PC-3 (cell line): ENCODE data around the gene ZNF101. TPM values are rescaled to one million over a fixed set of nuclear protein-coding genes. Genes with fewer than 3 reads are reported as not detected.
"Not testable (repeated sequence)": the region's sequence is repeated elsewhere in the genome, so short reads cannot be mapped to it uniquely, and the experiment has no call there.

Experiments used
- ATAC-seq: fragments of 200-7000 bp; cut with Tn5 transposase; 2 replicates; pipeline ENCODE4 v1.9.1; 2020; ENCODE audit warnings: mild to moderate bottlenecking, moderate library complexity
- BruUV-seq: library from RNA; stranded (reverse); fragments of 400-500 nt; replicated peaks from 2 replicates; lab custom pipeline; 2021; lab: Mats Ljungman, UMichigan
- CTCF ChIA-PET: fragments of 300-600 bp; sonication (Branson Sonifier 250); formaldehyde crosslinking; loops from one replicate; lab custom pipeline; 2022; ENCODE audit warnings: antibody characterized with exemption; lab: Charles Lee
- POLR2A ChIA-PET: fragments of 300-600 bp; sonication (Branson Sonifier 250); formaldehyde crosslinking; loops from one replicate; lab custom pipeline; 2022; ENCODE audit warnings: antibody characterized with exemption; ENCODE audit not compliant: unreplicated experiment; lab: Charles Lee
- DNase-seq: peaks from one replicate; pipeline ENCODE4 v3.0.0-alpha.2; 2015
- H2AFZ ChIP-seq: fragments of 300-600 bp; sonication (generic); 2 replicates; pipeline ENCODE4 v1.6.0; 2016; ENCODE audit warnings: antibody characterized with exemption, low read length
- H3F3A ChIP-seq: fragments of 300-600 bp; sonication (generic); one replicate; pipeline ENCODE4 v1.6.0; 2017; ENCODE audit warnings: antibody characterized with exemption, low read length, control low read depth, mild to moderate bottlenecking; ENCODE audit not compliant: unreplicated experiment
- H3K27ac ChIP-seq: fragments of 300-600 bp; sonication (generic); 2 replicates; pipeline ENCODE4 v1.5.1; 2016; ENCODE audit warnings: mild to moderate bottlenecking, low read length
- H3K27me3 ChIP-seq: fragments of 300-600 bp; sonication (generic); 2 replicates; pipeline ENCODE4 v1.6.1; 2016; ENCODE audit warnings: low read length, mixed read lengths
- H3K36me3 ChIP-seq: fragments of 300-600 bp; sonication (generic); 2 replicates; pipeline ENCODE4 v1.6.1; 2016; ENCODE audit warnings: low read depth, mixed run types, low read length, mixed read lengths
- H3K4me1 ChIP-seq: fragments of 300-600 bp; sonication (generic); 2 replicates; pipeline ENCODE4 v1.5.1; 2016; ENCODE audit warnings: low read length; ENCODE audit not compliant: insufficient read depth
- H3K4me2 ChIP-seq: fragments of 300-600 bp; sonication (generic); 2 replicates; pipeline ENCODE4 v1.6.0; 2016; ENCODE audit warnings: low read length
- H3K4me3 ChIP-seq: fragments of 300-600 bp; sonication (generic); 2 replicates; pipeline ENCODE4 v1.5.1; 2016; ENCODE audit warnings: mild to moderate bottlenecking, low read length, mixed read lengths
- H3K79me2 ChIP-seq: fragments of 300-600 bp; sonication (generic); 2 replicates; pipeline ENCODE4 v1.6.1; 2017; ENCODE audit warnings: low read length, mixed read lengths
- H3K9ac ChIP-seq: fragments of 300-600 bp; sonication (generic); 2 replicates; pipeline ENCODE4 v1.6.0; 2016; ENCODE audit warnings: mild to moderate bottlenecking, low read length
- H3K9me2 ChIP-seq: fragments of 300-600 bp; sonication (generic); replicated peaks from 2 replicates; pipeline ENCODE4 v1.6.1; 2016; ENCODE audit warnings: mixed run types, low read length, mixed read lengths
- H3K9me3 ChIP-seq: fragments of 300-600 bp; sonication (generic); 2 replicates; pipeline ENCODE4 v1.6.1; 2016; ENCODE audit warnings: low read length, mixed read lengths
- H4K20me1 ChIP-seq: fragments of 300-600 bp; sonication (generic); 2 replicates; pipeline ENCODE4 v1.6.1; 2016; ENCODE audit warnings: low read length, mixed read lengths
- CTCF ChIP-seq: fragments of 300-600 bp; sonication (generic); conservative IDR thresholded peaks from 2 replicates; pipeline ENCODE4 v1.5.1; 2017; ENCODE audit warnings: antibody characterized with exemption, low read depth, mild to moderate bottlenecking, low read length
- EZH2 ChIP-seq: fragments of 300-600 bp; sonication (generic); IDR thresholded peaks from one replicate; pipeline ENCODE4 v1.6.1; 2017; ENCODE audit warnings: antibody characterized with exemption, mild to moderate bottlenecking, low read length; ENCODE audit not compliant: unreplicated experiment
- EZH2phosphoT487 ChIP-seq: fragments of 300-600 bp; sonication (generic); IDR thresholded peaks from 2 replicates; pipeline ENCODE4 v1.6.1; 2018; ENCODE audit warnings: mild to moderate bottlenecking, antibody characterized with exemption, low read length, borderline replicate concordance
- intact Hi-C: fragments of 100-400 bp; cut with micrococcal nuclease; formaldehyde crosslinking; loops from 2 replicates; pipeline ENCODE4 v1.9.0; 2023
- total RNA-seq: library from RNA; depleted of rRNA; stranded (reverse); fragments of >200 nt; gene quantifications from 2 replicates; pipeline ENCODE4 v1.2.3, GENCODE V29; 2014

The ZNF101 gene
- total RNA-seq, 1 experiment from 2014 or later = 11.0 TPM

- ChIA-PET POLR2A (no interaction called here), CTCF (no interaction called here)
- H3K27me3 ChIP-seq = no peaks in the 10 kb centered on the region
- H3F3A ChIP-seq = no peaks in the 10 kb centered on the region
- no peaks in the 10 kb centered on the region for H3K4me1 ChIP-seq
- H3K9ac ChIP-seq = no peak overlapping the region
- ATAC-seq = no peak
- no peak overlapping the region for H3K27ac ChIP-seq
- H3K9me3 ChIP-seq = peaks cover 44% of the 10 kb centered on the region
- DNase-seq = no peak
- H2AFZ ChIP-seq = no peak overlapping the region
- no peaks in the 10 kb centered on the region for H3K79me2 ChIP-seq
- no peak overlapping the region for H3K4me3 ChIP-seq
- no peaks in the 10 kb centered on the region for H4K20me1 ChIP-seq
- peaks cover 64% of the 10 kb centered on the region for H3K36me3 ChIP-seq
- no peak overlapping the region for H3K4me2 ChIP-seq
- TF ChIP-seq EZH2phosphoT487 (no peak), CTCF (no peak), EZH2 (no peak)
- no peaks in the 10 kb centered on the region for H3K9me2 ChIP-seq
- intact Hi-C loops = no loop called here
- TSS peak; percentile 17 for BruUV-seq
Observed at GRCh38 chr19:19679176-19680073, 10.8 kb downstream of the ZNF101 start.

- H3K36me3 ChIP-seq, H3F3A ChIP-seq, H3K9me2 ChIP-seq, BruUV-seq, H3K79me2 ChIP-seq, CTCF ChIA-PET, H3K4me1 ChIP-seq, H2AFZ ChIP-seq, H3K27me3 ChIP-seq, ATAC-seq, H4K20me1 ChIP-seq, DNase-seq, H3K9ac ChIP-seq, intact Hi-C loops, POLR2A ChIA-PET, H3K27ac ChIP-seq, H3K4me3 ChIP-seq, H3K4me2 ChIP-seq: not testable (repeated sequence)
- peaks cover 10% of the 10 kb centered on the region; the same call in 1 of the 2 replicates for H3K9me3 ChIP-seq
Observed at GRCh38 chr19:19686119-19686518, 17.5 kb downstream of the ZNF101 start.

GRCh38 chr19:19686580-19686979, 17.9 kb downstream of the ZNF101 start:
- no peak overlapping the region for H3K4me3 ChIP-seq
- TF ChIP-seq EZH2phosphoT487 (no peak), CTCF (no peak), EZH2 (no peak)
- no peaks in the 10 kb centered on the region for H3K27me3 ChIP-seq
- ChIA-PET POLR2A (no interaction called here), CTCF (no interaction called here)
- H3K36me3 ChIP-seq = peaks cover 6% of the 10 kb centered on the region; the same call in 1 of the 2 replicates
- ATAC-seq = no peak
- no peaks in the 10 kb centered on the region for H3K79me2 ChIP-seq
- BruUV-seq = no TSS peak
- H3F3A ChIP-seq = no peaks in the 10 kb centered on the region
- H3K4me2 ChIP-seq = no peak overlapping the region
- intact Hi-C loops = no loop called here
- H3K9me2 ChIP-seq = no peaks in the 10 kb centered on the region
- no peaks in the 10 kb centered on the region for H4K20me1 ChIP-seq
- H3K9ac ChIP-seq = no peak overlapping the region
- no peak overlapping the region for H3K27ac ChIP-seq
- no peak overlapping the region for H2AFZ ChIP-seq
- no peaks in the 10 kb centered on the region for H3K4me1 ChIP-seq
- no peak for DNase-seq
- H3K9me3 ChIP-seq = peaks cover 5% of the 10 kb centered on the region; the same call in 1 of the 2 replicates
